GM19238 (cell line): Measurements from ENCODE around the gene PRR18.
"Not testable (repeated sequence)": the region's sequence is repeated elsewhere in the genome, so short reads cannot be mapped to it uniquely, and the experiment has no call there.

Experiments
- DNase-seq: peaks from one replicate; pipeline ENCODE4 v3.0.0; 2011; ENCODE audit warnings: low spot score; ENCODE audit not compliant: insufficient read length

PRR18 gene

DNA sequence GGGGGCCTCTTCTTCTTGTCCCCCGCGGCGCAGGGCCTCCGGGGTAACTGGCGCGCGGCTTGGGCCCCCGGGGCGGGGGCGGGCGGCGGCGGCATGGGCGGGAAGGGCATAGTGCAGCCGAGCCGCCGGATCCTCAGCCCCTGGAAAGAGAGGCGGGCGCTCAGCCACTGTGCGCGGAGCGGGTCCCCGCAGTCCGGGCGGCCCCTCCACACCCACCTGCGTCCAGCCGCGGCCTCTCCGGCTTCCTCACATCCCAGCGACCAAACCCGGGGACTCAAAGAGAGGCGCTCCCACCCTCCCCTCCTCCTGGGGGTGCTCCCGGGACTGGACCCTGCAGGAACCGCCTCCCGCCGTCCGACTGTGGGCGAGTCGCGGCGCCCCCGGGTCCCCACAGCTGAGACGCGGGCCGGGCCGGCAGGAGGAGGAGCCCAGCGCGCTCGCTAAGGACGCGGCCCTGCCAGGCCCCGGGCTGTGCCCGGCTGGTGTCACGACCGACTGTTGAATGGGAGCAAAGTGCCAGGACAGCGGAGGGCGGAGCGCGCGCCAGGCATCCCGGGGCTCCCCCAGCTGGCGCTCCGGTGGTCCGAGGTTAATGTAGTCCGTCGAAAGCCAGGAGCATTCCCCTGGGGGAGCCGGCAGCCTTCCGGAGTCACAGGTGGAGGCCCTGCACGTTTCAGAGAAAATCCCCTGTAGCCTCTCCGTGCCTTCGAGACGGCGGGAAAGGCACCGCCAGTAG is at the start of gene PRR18:
TSS of gene PRR18 (minus strand) at position 360 of the 736 bp plus-strand sequence. CDS start at position 110, 250 bp downstream.
- peak; percentile 27 for DNase-seq

DNA sequence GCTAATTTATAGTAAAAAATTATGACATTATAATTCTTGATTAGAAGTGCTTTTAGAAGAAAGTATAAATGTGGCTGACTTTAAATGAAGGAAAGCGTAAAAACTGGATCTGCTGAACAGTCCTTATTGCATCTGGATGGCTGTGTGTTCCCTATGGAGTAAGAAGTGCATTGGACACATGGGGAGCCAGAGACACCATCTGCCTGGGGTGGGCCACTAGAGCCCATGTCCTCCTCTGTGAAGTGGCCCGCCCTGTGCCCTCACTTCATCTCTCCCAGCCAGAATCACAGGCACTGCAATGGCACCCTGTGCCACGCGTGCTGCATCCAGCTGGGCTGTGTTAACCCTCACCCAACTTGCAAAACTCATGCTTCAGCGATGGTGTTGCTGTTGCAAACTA is 47.4 kb upstream of the PRR18 start:
- DNase-seq = no peak

DNA sequence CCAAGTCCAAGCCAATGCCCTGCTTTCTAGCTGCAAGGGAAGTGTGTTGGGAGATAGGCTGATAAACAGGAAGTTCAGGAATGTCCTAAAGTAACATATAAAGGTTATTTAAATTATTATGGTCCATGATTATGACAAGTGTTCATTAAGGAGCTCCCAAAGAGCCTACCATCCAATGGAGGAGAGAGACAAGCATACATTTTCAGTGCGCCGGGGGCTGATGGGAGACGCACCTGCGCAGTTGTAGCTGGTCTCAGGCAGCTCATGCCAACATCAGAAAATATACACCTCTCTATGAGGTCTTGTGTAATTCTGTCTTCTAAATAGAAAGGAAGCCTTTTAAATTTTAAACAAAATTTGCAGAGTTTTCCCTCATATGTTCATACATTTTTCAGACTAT is 46.8 kb upstream of the PRR18 start:
- DNase-seq = no peak

GRCh38 chr6:166354143-166354542 is 46.0 kb upstream of the PRR18 start:
- DNase-seq = no peak

GRCh38 chr6:166353507-166353906 is 45.3 kb upstream of the PRR18 start:
- no peak for DNase-seq

- DNase-seq = no peak
Measured at GRCh38 chr6:166352923-166353322, 44.7 kb upstream of the PRR18 start.

- peak; percentile 54 for DNase-seq
Measured at GRCh38 chr6:166351715-166352285, 43.6 kb upstream of the PRR18 start.

DNA sequence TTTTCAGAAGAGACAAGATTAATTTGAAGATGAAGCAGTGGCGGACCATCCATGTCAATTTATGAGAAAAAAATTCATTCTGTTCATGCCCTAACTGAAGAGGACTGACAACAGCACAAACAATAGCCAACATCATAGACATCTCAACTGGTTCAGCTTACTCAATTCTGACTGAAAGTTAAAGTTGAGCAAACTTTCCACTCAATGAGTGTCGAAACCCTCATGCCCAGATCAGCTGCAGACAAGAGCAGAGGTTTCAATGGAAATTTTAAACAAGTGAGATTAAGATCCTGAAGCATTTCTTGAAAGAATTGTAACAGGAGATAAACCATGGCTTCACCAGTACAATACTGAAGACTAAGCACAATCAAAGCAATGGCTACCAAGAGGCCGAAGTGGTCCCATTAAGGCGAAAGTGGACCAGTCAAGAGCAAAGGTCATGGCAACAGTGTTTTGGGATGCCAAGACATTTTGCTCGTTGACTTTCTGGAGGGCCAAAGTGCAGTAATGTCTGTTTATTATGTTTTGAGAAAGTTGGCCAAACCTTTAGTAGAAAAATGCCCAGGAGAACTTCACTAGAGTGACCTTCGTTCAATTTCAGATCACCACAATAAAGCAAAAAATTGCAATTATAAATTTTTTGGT is 40.2 kb upstream of the PRR18 start:
- no peak for DNase-seq

DNA sequence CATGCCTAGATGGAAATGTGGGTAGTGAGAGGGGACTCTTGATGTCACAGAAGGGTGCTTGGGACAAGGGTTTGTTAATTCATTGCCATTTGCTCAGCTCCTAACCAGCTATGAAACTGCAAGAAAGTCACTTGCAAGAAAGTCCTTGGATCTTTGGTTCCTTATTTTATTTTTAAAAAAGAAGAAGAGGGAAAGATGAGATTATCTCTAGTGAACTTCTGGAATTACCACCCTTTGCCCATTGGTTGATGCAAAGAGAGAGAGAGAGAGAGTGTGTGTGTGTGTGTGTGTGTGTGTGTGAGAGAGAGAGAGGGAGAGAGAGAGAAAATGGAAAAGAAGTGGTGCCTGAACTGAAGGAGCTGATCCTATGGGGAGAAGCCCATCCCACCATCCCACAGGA is 38.8 kb upstream of the PRR18 start:
- no peak for DNase-seq

- DNase-seq = no peak
Measured at GRCh38 chr6:166346449-166346848, 38.3 kb upstream of the PRR18 start.

GRCh38 chr6:166345672-166346071 is 37.5 kb upstream of the PRR18 start:
- not testable (repeated sequence) for DNase-seq

DNA sequence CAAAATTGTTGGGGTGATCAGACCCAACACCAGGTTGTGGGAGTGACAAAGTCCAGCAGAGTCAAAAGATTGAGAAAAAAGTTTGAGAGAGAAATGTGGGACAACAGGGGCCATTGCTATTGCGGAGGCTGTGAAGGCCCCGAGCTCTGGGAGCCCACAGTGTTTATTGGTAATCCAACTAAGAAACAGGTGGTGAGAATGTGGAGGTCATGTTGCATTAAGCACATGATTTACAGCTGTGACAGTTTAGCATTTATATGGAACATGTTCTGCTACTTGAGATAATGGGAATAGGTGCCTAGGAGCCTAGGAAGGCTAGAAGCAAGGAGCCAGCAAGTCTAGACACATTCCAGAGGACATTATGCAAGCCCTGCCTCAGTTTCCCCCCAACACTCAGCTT is 36.7 kb upstream of the PRR18 start:
- not testable (repeated sequence) for DNase-seq

DNA sequence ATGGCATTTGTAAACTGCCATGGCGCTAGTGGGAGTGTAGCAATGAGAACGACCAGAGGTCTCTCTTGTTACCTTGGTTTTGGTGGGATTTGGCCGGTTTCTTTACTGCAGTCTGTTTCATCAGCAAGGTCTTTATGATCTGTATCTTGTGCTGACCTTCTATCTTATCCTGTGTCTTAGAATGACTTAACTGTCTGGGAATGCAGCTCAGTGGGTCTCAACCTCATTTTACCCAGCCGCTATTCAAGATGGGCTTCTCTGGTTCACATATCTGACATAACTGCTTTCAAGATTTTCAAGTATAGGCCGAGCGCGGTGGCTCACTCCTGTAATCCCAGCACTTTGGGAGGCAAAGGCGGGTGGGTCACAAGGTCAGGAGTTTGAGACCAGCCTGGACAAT is 36.0 kb upstream of the PRR18 start:
- no peak for DNase-seq

- no peak for DNase-seq
Measured at GRCh38 chr6:166343150-166343487, 34.9 kb upstream of the PRR18 start.

DNA sequence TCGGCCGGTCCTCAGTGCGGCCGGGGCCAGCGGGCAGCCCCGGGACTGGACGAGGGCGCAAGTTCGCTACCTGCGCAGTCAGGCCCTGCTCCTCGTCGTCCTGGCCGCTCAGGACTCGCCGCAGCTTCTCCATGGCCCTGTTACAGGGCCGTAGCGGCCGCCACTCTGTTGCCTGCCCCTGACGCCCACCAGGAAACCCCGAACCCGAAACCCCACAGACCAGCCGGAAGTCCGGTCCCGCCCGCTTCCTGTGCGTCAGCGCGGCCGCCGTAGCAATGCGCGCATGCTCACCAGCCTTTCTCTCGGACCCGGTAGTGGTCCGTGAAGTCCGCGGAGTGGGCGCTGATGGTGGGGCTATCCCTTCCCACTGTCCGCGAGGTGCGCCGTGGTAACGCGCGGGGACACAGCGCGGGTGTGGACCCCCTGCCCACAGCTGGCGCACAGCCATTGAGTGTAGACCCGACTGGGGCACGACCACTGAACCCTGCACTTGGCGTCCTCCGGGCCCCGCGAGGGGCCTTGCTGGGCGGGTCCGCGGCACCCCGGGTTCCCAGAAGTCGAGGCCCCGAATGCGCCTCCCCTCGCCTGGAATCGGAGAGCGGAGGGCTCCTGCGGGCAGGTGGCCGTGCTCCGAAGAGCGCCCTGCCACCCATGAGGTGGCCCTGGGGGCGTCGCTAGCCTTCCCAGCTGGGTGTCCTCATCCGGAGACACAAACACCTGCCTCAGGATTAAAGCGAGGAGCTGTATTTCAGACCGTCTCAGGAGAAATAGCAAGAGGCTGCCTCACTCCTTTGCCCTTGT is 34.4 kb upstream of the PRR18 start, which contains the start of gene SFT2D1:
TSS of gene SFT2D1 (minus strand) at position 197 of the 801 bp plus-strand sequence. CDS start at position 133, 64 bp downstream.
- peak; percentile 85 for DNase-seq

DNA sequence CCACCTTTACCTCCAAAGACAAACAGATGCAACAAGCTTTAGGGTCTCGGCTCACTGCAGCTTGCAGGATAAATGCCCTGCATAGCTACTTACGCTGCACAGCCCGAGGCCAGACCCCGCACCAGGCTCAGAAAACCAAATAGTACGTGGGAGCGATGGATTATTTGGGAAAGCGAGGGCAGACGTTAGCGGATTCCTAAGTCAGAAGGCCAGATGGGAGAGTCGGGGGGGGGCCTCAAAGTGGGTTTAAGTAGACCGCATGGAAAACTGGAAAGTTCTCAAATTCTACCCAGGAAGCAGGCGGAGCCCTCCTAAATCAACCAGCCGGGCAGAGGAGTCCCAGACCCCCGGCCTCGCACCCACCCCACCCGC is 33.8 kb upstream of the PRR18 start:
- no peak for DNase-seq

DNA sequence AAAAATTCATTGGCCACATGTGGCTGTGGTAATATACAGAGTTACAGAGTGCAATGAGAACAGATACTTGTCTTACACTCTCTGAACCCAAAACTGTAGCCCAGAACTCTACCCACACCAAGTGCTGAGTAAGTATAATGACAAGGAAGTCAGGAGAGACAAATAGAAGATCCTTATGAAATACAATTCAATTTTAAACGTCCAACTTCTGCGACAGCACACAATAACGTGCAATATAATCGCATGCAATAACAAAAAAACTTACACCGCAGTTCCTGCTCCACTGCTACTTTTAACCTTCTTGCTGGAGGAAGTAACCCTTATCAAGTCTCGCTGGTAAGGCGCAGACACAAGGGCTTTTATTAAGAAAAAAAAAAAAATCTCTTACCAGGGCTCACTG is 33.3 kb upstream of the PRR18 start:
- DNase-seq = no peak

GRCh38 chr6:166338854-166339253 is 30.7 kb upstream of the PRR18 start:
- DNase-seq = no peak

DNA sequence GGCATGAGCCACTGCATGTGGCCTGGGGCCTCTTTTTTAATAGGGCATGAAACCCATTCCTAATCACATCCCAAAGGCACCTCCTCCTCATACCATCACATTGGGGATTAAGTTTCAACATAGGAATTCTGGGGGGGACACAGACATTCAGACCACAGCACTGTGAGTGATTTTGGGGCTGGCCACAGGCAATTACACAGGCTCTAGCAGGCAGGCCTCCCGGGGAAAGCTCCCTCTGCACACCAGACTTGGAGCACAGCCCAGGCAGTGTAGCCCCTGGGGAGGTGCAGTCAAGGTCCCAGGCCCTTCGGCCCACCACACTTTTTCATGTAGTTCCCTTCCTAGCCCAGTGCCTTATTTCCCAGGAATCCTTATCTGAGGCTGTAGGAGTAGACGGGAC is 28.7 kb upstream of the PRR18 start:
- DNase-seq = no peak

DNA sequence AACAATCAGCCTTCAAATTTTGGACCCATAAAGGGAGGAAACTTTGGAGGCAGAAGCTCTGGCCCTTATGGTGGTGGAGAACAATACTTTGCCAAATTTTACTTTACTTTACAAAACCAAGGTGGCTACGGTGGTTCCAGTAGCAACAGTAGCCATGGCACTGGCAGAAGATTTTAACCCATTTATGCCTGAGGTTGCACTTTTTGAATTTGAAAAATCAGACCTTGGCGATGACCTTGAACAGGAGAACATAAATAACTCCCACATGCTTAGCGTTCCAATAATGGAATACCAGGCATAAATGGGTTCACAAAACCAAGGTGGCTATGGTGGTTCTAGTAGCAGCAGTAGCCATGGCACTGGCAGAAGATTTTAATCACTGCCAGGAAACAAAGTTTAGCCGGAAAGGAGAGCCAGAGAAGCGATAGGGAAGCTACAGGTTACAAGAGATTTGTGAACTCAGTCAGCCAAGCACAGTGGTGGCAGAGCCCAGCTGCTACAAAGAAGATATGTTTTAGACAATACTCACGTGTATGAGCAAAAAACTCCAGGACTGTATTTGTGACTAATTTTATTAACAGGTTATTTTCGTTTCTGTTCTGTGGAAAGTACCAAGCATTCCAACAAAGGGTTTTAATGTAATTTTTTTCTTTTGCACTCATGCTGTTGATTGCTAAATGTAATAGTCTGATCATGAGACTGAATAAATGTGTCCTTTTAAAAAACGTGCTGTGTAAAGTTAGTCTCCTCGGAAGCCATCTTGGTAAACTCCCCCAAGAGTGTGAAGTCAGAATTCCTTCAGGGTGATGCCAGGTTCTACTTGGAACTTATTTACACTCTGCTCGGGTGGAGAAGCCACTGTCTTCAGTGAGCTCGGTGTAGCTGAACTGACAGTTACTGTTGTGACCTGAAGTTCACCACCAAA is 27.4 kb upstream of the PRR18 start:
- no peak for DNase-seq

DNA sequence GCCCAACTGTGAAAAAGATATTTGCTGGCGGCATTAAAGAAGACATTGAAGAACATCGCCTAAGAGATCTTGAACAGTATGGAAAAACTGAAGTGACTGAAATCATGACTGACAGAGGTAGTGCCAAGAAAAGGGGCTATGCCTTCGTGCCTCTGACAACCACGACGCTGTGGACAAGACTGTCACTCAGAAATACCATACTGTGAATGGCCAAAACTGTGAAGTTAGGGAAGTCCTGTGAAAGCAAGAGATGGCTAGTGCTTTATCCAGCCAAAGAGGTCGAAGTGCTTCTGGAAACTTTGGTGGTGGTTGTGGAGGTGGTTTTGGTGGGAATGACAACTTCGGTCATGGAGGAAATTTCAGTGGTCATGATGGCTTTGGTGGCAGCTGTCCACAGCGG is 26.7 kb upstream of the PRR18 start:
- DNase-seq = no peak
